Measurements from ENCODE around the gene SHC3.

Gene SHC3

GRCh38 chr9:89012294-89013042 lies 166.2 kb downstream of the SHC3 start:
- TF ChIP-seq REST (IDR thresholded peaks at IDR 0.05; ENCODE audit: insufficient read depth in 1 of 2, low read depth in 2 of 2, low read length in 2 of 2): no peak
- TF ChIP-seq SIN3A (IDR thresholded peaks at IDR 0.05; ENCODE audit: borderline replicate concordance, insufficient read depth, low read length): no peak

- TF ChIP-seq SIN3A (IDR thresholded peaks at IDR 0.05; ENCODE audit: borderline replicate concordance, insufficient read depth, low read length): no peak
- no peak for TF ChIP-seq POLR2AphosphoS5 (IDR thresholded peaks at IDR 0.05; ENCODE audit: low read depth, low read length)
- TF ChIP-seq FOXP2 (optimal IDR thresholded peaks at IDR 0.05; ENCODE audit: borderline replicate concordance, extremely low read depth, extremely low read length, insufficient read depth): no peak
- TF ChIP-seq REST (IDR thresholded peaks at IDR 0.05; ENCODE audit: insufficient read depth in 1 of 2, low read depth in 2 of 2, low read length in 2 of 2): no peak
- TF ChIP-seq TAF1 (IDR thresholded peaks at IDR 0.05; ENCODE audit: borderline replicate concordance, insufficient read depth, low read length): no peak
Observed at GRCh38 chr9:89011683-89012082, 166.9 kb downstream of the SHC3 start.

- TF ChIP-seq SIN3A (IDR thresholded peaks at IDR 0.05; ENCODE audit: borderline replicate concordance, insufficient read depth, low read length) (no peak), FOXP2 (optimal IDR thresholded peaks at IDR 0.05; ENCODE audit: borderline replicate concordance, extremely low read depth, extremely low read length, insufficient read depth) (no peak)
Observed at GRCh38 chr9:89010526-89011111, 168.0 kb downstream of the SHC3 start.

- no peak for TF ChIP-seq REST (IDR thresholded peaks at IDR 0.05; ENCODE audit: insufficient read depth in 1 of 2, low read depth in 2 of 2, low read length in 2 of 2)
- no peak for TF ChIP-seq FOXP2 (optimal IDR thresholded peaks at IDR 0.05; ENCODE audit: borderline replicate concordance, extremely low read depth, extremely low read length, insufficient read depth)
- no peak for TF ChIP-seq SIN3A (IDR thresholded peaks at IDR 0.05; ENCODE audit: borderline replicate concordance, insufficient read depth, low read length)
- TF ChIP-seq TAF1 (IDR thresholded peaks at IDR 0.05; ENCODE audit: borderline replicate concordance, insufficient read depth, low read length): no peak
- no peak for TF ChIP-seq POLR2AphosphoS5 (IDR thresholded peaks at IDR 0.05; ENCODE audit: low read depth, low read length)
Observed at GRCh38 chr9:89010056-89010455, 168.6 kb downstream of the SHC3 start.

- TF ChIP-seq TAF1 (IDR thresholded peaks at IDR 0.05; ENCODE audit: borderline replicate concordance, insufficient read depth, low read length) (no peak), SIN3A (IDR thresholded peaks at IDR 0.05; ENCODE audit: borderline replicate concordance, insufficient read depth, low read length) (no peak), FOXP2 (optimal IDR thresholded peaks at IDR 0.05; ENCODE audit: borderline replicate concordance, extremely low read depth, extremely low read length, insufficient read depth) (no peak), REST (IDR thresholded peaks at IDR 0.05; ENCODE audit: insufficient read depth in 1 of 2, low read depth in 2 of 2, low read length in 2 of 2) (no peak), POLR2AphosphoS5 (IDR thresholded peaks at IDR 0.05; ENCODE audit: low read depth, low read length) (no peak)
Observed at GRCh38 chr9:89009546-89009840, 169.1 kb downstream of the SHC3 start.
